ENCODE measurements around the gene ANKRD28.
"Not testable (repeated sequence)": the region's sequence is repeated elsewhere in the genome, so short reads cannot be mapped to it uniquely, and the experiment has no call there.

Gene ANKRD28

GRCh38 chr3:15820911-15821310, 23.1 kb upstream of the ANKRD28 start:
- H3K9me3 ChIP-seq (ENCODE audit: control insufficient read depth, low read length): no peaks in the 10 kb centered on the region
- H3K4me1 ChIP-seq (ENCODE audit: control insufficient read depth, insufficient read depth, low read length): peaks cover 44% of the 10 kb centered on the region
- H3K27me3 ChIP-seq (replicated peaks; ENCODE audit: control insufficient read depth, insufficient read depth, low read length): no peaks in the 10 kb centered on the region
- no peaks in the 10 kb centered on the region for H3K36me3 ChIP-seq (ENCODE audit: control insufficient read depth, insufficient read depth, low read length, severe bottlenecking)
- H3K4me3 ChIP-seq (ENCODE audit: low read length): peak overlapping the region; percentile 20
- peak overlapping the region; percentile 64 for H3K9ac ChIP-seq (ENCODE audit: low read length)
- DNase-seq (ENCODE audit: low read depth): peak; percentile 11

GRCh38 chr3:15819576-15819975, 21.8 kb upstream of the ANKRD28 start:
- Histone ChIP-seq H3K4me1 (ENCODE audit: control insufficient read depth, insufficient read depth, low read length) (peaks cover 51% of the 10 kb centered on the region), H3K9me3 (ENCODE audit: control insufficient read depth, low read length) (no peaks in the 10 kb centered on the region), H3K36me3 (ENCODE audit: control insufficient read depth, insufficient read depth, low read length, severe bottlenecking) (no peaks in the 10 kb centered on the region), H3K4me3 (ENCODE audit: low read length) (no peak overlapping the region), H3K27me3 (replicated peaks; ENCODE audit: control insufficient read depth, insufficient read depth, low read length) (no peaks in the 10 kb centered on the region), H3K9ac (ENCODE audit: low read length) (no peak overlapping the region)
- DNase-seq (ENCODE audit: low read depth): no peak

- no peak overlapping the region for H3K4me3 ChIP-seq (ENCODE audit: low read length)
- no peaks in the 10 kb centered on the region for H3K36me3 ChIP-seq (ENCODE audit: control insufficient read depth, insufficient read depth, low read length, severe bottlenecking)
- H3K9me3 ChIP-seq (ENCODE audit: control insufficient read depth, low read length): no peaks in the 10 kb centered on the region
- peaks cover 51% of the 10 kb centered on the region for H3K4me1 ChIP-seq (ENCODE audit: control insufficient read depth, insufficient read depth, low read length)
- no peak for DNase-seq (ENCODE audit: low read depth)
- H3K27me3 ChIP-seq (replicated peaks; ENCODE audit: control insufficient read depth, insufficient read depth, low read length): no peaks in the 10 kb centered on the region
- H3K9ac ChIP-seq (ENCODE audit: low read length): no peak overlapping the region
Measured at GRCh38 chr3:15819043-15819442, 21.3 kb upstream of the ANKRD28 start.

- peaks cover 32% of the 10 kb centered on the region for H3K4me1 ChIP-seq (ENCODE audit: control insufficient read depth, insufficient read depth, low read length)
- no peaks in the 10 kb centered on the region for H3K27me3 ChIP-seq (replicated peaks; ENCODE audit: control insufficient read depth, insufficient read depth, low read length)
- no peak overlapping the region for H3K4me3 ChIP-seq (ENCODE audit: low read length)
- peak; percentile 88 for DNase-seq (ENCODE audit: low read depth)
- peak overlapping the region; percentile 37 for H3K9ac ChIP-seq (ENCODE audit: low read length)
- no peaks in the 10 kb centered on the region for H3K36me3 ChIP-seq (ENCODE audit: control insufficient read depth, insufficient read depth, low read length, severe bottlenecking)
- no peaks in the 10 kb centered on the region for H3K9me3 ChIP-seq (ENCODE audit: control insufficient read depth, low read length)
Measured at GRCh38 chr3:15815696-15816095, 17.9 kb upstream of the ANKRD28 start.

GRCh38 chr3:15813079-15813478, 15.3 kb upstream of the ANKRD28 start:
- H3K4me3 ChIP-seq (ENCODE audit: low read length); H3K9me3 ChIP-seq (ENCODE audit: control insufficient read depth, low read length); H3K27me3 ChIP-seq (replicated peaks; ENCODE audit: control insufficient read depth, insufficient read depth, low read length); H3K36me3 ChIP-seq (ENCODE audit: control insufficient read depth, insufficient read depth, low read length, severe bottlenecking); H3K9ac ChIP-seq (ENCODE audit: low read length); DNase-seq (ENCODE audit: low read depth): not testable (repeated sequence)
- H3K4me1 ChIP-seq (ENCODE audit: control insufficient read depth, insufficient read depth, low read length): peaks cover 19% of the 10 kb centered on the region

GRCh38 chr3:15812183-15812582, 14.4 kb upstream of the ANKRD28 start:
- Histone ChIP-seq H3K9ac (ENCODE audit: low read length) (no peak overlapping the region), H3K36me3 (ENCODE audit: control insufficient read depth, insufficient read depth, low read length, severe bottlenecking) (no peaks in the 10 kb centered on the region), H3K4me1 (ENCODE audit: control insufficient read depth, insufficient read depth, low read length) (peaks cover 19% of the 10 kb centered on the region), H3K9me3 (ENCODE audit: control insufficient read depth, low read length) (no peaks in the 10 kb centered on the region), H3K27me3 (replicated peaks; ENCODE audit: control insufficient read depth, insufficient read depth, low read length) (no peaks in the 10 kb centered on the region), H3K4me3 (ENCODE audit: low read length) (no peak overlapping the region)
- peak; percentile 80 for DNase-seq (ENCODE audit: low read depth)

GRCh38 chr3:15810702-15811101, 12.9 kb upstream of the ANKRD28 start:
- DNase-seq (ENCODE audit: low read depth): no peak
- Histone ChIP-seq H3K4me1 (ENCODE audit: control insufficient read depth, insufficient read depth, low read length) (peaks cover 17% of the 10 kb centered on the region), H3K27me3 (replicated peaks; ENCODE audit: control insufficient read depth, insufficient read depth, low read length) (no peaks in the 10 kb centered on the region), H3K36me3 (ENCODE audit: control insufficient read depth, insufficient read depth, low read length, severe bottlenecking) (no peaks in the 10 kb centered on the region), H3K9ac (ENCODE audit: low read length) (no peak overlapping the region), H3K4me3 (ENCODE audit: low read length) (no peak overlapping the region), H3K9me3 (ENCODE audit: control insufficient read depth, low read length) (no peaks in the 10 kb centered on the region)

GRCh38 chr3:15809313-15809712, 11.5 kb upstream of the ANKRD28 start:
- no peak for DNase-seq (ENCODE audit: low read depth)
- H3K4me3 ChIP-seq (ENCODE audit: low read length): no peak overlapping the region
- H3K9me3 ChIP-seq (ENCODE audit: control insufficient read depth, low read length): no peaks in the 10 kb centered on the region
- no peaks in the 10 kb centered on the region for H3K27me3 ChIP-seq (replicated peaks; ENCODE audit: control insufficient read depth, insufficient read depth, low read length)
- H3K36me3 ChIP-seq (ENCODE audit: control insufficient read depth, insufficient read depth, low read length, severe bottlenecking): no peaks in the 10 kb centered on the region
- H3K4me1 ChIP-seq (ENCODE audit: control insufficient read depth, insufficient read depth, low read length): peaks cover 19% of the 10 kb centered on the region
- H3K9ac ChIP-seq (ENCODE audit: low read length): no peak overlapping the region

GRCh38 chr3:15808679-15809310, 11.0 kb upstream of the ANKRD28 start:
- Histone ChIP-seq H3K36me3 (ENCODE audit: control insufficient read depth, insufficient read depth, low read length, severe bottlenecking) (no peaks in the 10 kb centered on the region), H3K4me1 (ENCODE audit: control insufficient read depth, insufficient read depth, low read length) (peaks cover 19% of the 10 kb centered on the region), H3K4me3 (ENCODE audit: low read length) (no peak overlapping the region), H3K27me3 (replicated peaks; ENCODE audit: control insufficient read depth, insufficient read depth, low read length) (no peaks in the 10 kb centered on the region), H3K9ac (ENCODE audit: low read length) (no peak overlapping the region), H3K9me3 (ENCODE audit: control insufficient read depth, low read length) (no peaks in the 10 kb centered on the region)
- DNase-seq (ENCODE audit: low read depth): no peak

GRCh38 chr3:15805756-15806266, 8.0 kb upstream of the ANKRD28 start:
- H3K9me3 ChIP-seq (ENCODE audit: control insufficient read depth, low read length): no peaks in the 10 kb centered on the region
- no peaks in the 10 kb centered on the region for H3K36me3 ChIP-seq (ENCODE audit: control insufficient read depth, insufficient read depth, low read length, severe bottlenecking)
- DNase-seq (ENCODE audit: low read depth): peak; percentile 84
- peak overlapping the region; percentile 29 for H3K4me3 ChIP-seq (ENCODE audit: low read length)
- H3K27me3 ChIP-seq (replicated peaks; ENCODE audit: control insufficient read depth, insufficient read depth, low read length): no peaks in the 10 kb centered on the region
- peaks cover 21% of the 10 kb centered on the region for H3K4me1 ChIP-seq (ENCODE audit: control insufficient read depth, insufficient read depth, low read length)
- peak overlapping the region; percentile 36 for H3K9ac ChIP-seq (ENCODE audit: low read length)

GRCh38 chr3:15804553-15805095, 6.8 kb upstream of the ANKRD28 start:
- DNase-seq (ENCODE audit: low read depth): no peak
- Histone ChIP-seq H3K4me3 (ENCODE audit: low read length) (no peak overlapping the region), H3K9ac (ENCODE audit: low read length) (no peak overlapping the region), H3K36me3 (ENCODE audit: control insufficient read depth, insufficient read depth, low read length, severe bottlenecking) (no peaks in the 10 kb centered on the region), H3K9me3 (ENCODE audit: control insufficient read depth, low read length) (no peaks in the 10 kb centered on the region), H3K4me1 (ENCODE audit: control insufficient read depth, insufficient read depth, low read length) (peaks cover 30% of the 10 kb centered on the region), H3K27me3 (replicated peaks; ENCODE audit: control insufficient read depth, insufficient read depth, low read length) (no peaks in the 10 kb centered on the region)

- H3K4me1 ChIP-seq (ENCODE audit: control insufficient read depth, insufficient read depth, low read length): peaks cover 33% of the 10 kb centered on the region
- no peak overlapping the region for H3K4me3 ChIP-seq (ENCODE audit: low read length)
- no peak overlapping the region for H3K9ac ChIP-seq (ENCODE audit: low read length)
- H3K27me3 ChIP-seq (replicated peaks; ENCODE audit: control insufficient read depth, insufficient read depth, low read length): no peaks in the 10 kb centered on the region
- DNase-seq (ENCODE audit: low read depth): no peak
- no peaks in the 10 kb centered on the region for H3K9me3 ChIP-seq (ENCODE audit: control insufficient read depth, low read length)
- H3K36me3 ChIP-seq (ENCODE audit: control insufficient read depth, insufficient read depth, low read length, severe bottlenecking): no peaks in the 10 kb centered on the region
Measured at GRCh38 chr3:15803921-15804320, 6.1 kb upstream of the ANKRD28 start.
